Thymus (tissue), 14 donors: Measurements from ENCODE around the gene NAA15. TPM values are rescaled to one million over a fixed set of nuclear protein-coding genes. Genes with fewer than 3 reads are reported as not detected.
"Not testable (repeated sequence)": the region's sequence is repeated elsewhere in the genome, so short reads cannot be mapped to it uniquely, and the experiment has no call there.

Experiments
- DNase-seq, 9 donors: peaks; one replicate each; pipeline ENCODE4 v3.0.0-alpha.2; 2013; ENCODE audit warnings: low spot score in 9 of 9, low read depth in 6 of 9, missing footprints in 1 of 9
- H3K27ac ChIP-seq, 2 donors: one replicate each; pipeline ENCODE4 v1.5.1; 2013; ENCODE audit warnings: control low read depth in 1 of 2, low read depth in 1 of 2, low read length in 1 of 2, mild to moderate bottlenecking in 1 of 2, moderate library complexity in 1 of 2
- H3K27me3 ChIP-seq, 2 donors: one replicate each; pipeline ENCODE4 v1.5.1; 2013; ENCODE audit warnings: low read length in 1 of 2; ENCODE audit not compliant: control insufficient read depth in 2 of 2, insufficient read depth in 1 of 2
- H3K36me3 ChIP-seq, 2 donors: one replicate each; pipeline ENCODE4 v1.5.1; 2013; ENCODE audit warnings: low read length in 1 of 2, mild to moderate bottlenecking in 1 of 2, moderate library complexity in 1 of 2; ENCODE audit not compliant: control insufficient read depth in 2 of 2, insufficient read depth in 2 of 2
- H3K4me1 ChIP-seq, 2 donors: one replicate each; pipeline ENCODE4 v1.5.1; 2013; ENCODE audit warnings: low read length in 2 of 2; ENCODE audit not compliant: control insufficient read depth in 2 of 2, insufficient read depth in 2 of 2
- H3K4me3 ChIP-seq, 2 donors: one replicate each; pipeline ENCODE4 v1.5.1; 2013; ENCODE audit warnings: low read length in 2 of 2, control low read depth in 1 of 2, mild to moderate bottlenecking in 1 of 2
- H3K9me3 ChIP-seq, 2 donors: one replicate each; pipeline ENCODE4 v1.5.1; 2013; ENCODE audit warnings: low read length in 1 of 2, mild to moderate bottlenecking in 1 of 2; ENCODE audit not compliant: control insufficient read depth in 2 of 2, insufficient read depth in 1 of 2
- WGBS: extraction: QIAGEN DNeasy Blood & Tissue Kit; methylation state at CpG from one replicate; pipeline ENCODE4 v1.1.7; 2013; 5-methylcytosine and 5-hydroxymethylcytosine counted together
- long read RNA-seq, 10 donors: transcript quantifications; one replicate each; lab custom pipeline, GENCODE V29; 2026
- polyA plus RNA-seq: library from polyadenylated mRNA; stranded (reverse); fragments of 200-250 nt; gene quantifications from one replicate; pipeline ENCODE4 v1.2.3, GENCODE V29; 2013
- total RNA-seq: library from RNA; stranded (reverse); fragments of 120-200 nt; gene quantifications from one replicate; pipeline ENCODE4 v1.2.4, GENCODE V29; 2013
- donor health status: healthy.

Gene NAA15
- total RNA-seq (31.4 TPM), polyA plus RNA-seq (9.9 TPM)
- long read RNA-seq, donor 1, full-length matches to known transcripts, result 1 of 1 reads
- long read RNA-seq, donor 1, partial matches to known transcripts, result 0 of 1 reads
- long read RNA-seq, donor 1, other reads (novel, unspliced or antisense), result 0 of 1 reads
- long read RNA-seq, donor 2, result 0 reads
- long read RNA-seq, donor 3, result 0 reads
- long read RNA-seq, donor 4, result 0 reads
- long read RNA-seq, donor 5, full-length matches to known transcripts, result 2 of 2 reads
- long read RNA-seq, donor 5, partial matches to known transcripts, result 0 of 2 reads
- long read RNA-seq, donor 5, other reads (novel, unspliced or antisense), result 0 of 2 reads
- long read RNA-seq, donor 6, full-length matches to known transcripts, result 6 of 6 reads
- long read RNA-seq, donor 6, partial matches to known transcripts, result 0 of 6 reads
- long read RNA-seq, donor 6, other reads (novel, unspliced or antisense), result 0 of 6 reads
- long read RNA-seq, donor 7, full-length matches to known transcripts, result 1 of 1 reads
- long read RNA-seq, donor 7, partial matches to known transcripts, result 0 of 1 reads
- long read RNA-seq, donor 7, other reads (novel, unspliced or antisense), result 0 of 1 reads
- long read RNA-seq, donor 8, result 0 reads
- long read RNA-seq, donor 9, full-length matches to known transcripts, result 2 of 201 reads
- long read RNA-seq, donor 9, partial matches to known transcripts, result 199 of 201 reads
- long read RNA-seq, donor 9, other reads (novel, unspliced or antisense), result 0 of 201 reads
- long read RNA-seq, donor 10, full-length matches to known transcripts, result 2 of 10 reads
- long read RNA-seq, donor 10, partial matches to known transcripts, result 8 of 10 reads
- long read RNA-seq, donor 10, other reads (novel, unspliced or antisense), result 0 of 10 reads

DNA sequence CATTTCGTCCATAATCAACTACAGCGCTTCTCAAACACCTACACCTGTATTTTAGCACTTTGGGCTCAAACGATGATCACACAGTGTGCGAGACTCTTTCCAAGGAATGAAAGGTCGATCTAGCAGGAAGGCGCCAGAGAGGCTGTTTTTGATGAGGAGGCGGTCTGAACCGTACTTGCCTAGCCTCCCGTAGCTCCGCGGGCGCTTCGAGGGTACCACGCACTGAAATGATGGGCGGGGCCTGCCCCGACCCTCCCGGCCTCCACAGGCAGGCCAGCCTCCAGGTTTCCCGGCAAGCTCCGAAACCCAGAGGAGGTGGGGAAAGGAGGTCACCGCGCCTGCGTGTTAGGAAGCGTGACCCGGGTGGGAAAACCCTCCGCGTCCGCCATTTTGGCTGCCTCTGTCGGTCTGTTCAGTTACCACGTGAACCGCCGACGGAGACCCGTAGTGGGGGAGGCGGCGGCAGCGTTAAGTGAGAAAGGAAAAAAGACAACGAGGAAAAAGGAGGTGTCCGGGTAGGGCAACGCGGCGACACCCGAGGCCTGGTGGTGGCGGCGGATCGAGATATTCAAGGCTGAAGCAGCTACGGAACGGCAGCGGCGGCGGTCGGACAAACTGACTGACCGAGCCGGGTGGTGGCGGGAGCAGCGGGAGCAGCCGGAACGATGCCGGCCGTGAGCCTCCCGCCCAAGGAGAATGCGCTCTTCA lies at the start of gene NAA15:
Gene NAA15 (plus strand): TSS at position 393 of the 708 bp plus-strand sequence. CDS start 273 bp downstream, at position 666.
- H3K4me3 ChIP-seq, result peak within 1 kb of the TSS; percentile 89 to 98
- peaks cover 7% of the 10 kb centered on the region in 2 donors for H3K4me1 ChIP-seq
- no peaks in the 10 kb centered on the region for H3K27me3 ChIP-seq
- peak; percentile 92 to 99 (median 97) for DNase-seq
- peak within 1 kb of the TSS; percentile 92 to 93 for H3K27ac ChIP-seq
- H3K36me3 ChIP-seq, result peaks cover 6 to 9% of the 10 kb centered on the region in 2 donors
- WGBS, result under 1% methylated on average over 61 of the region's 61 CpGs
- H3K9me3 ChIP-seq, result peaks cover 0 to 3% of the 10 kb centered on the region in 2 donors

DNA sequence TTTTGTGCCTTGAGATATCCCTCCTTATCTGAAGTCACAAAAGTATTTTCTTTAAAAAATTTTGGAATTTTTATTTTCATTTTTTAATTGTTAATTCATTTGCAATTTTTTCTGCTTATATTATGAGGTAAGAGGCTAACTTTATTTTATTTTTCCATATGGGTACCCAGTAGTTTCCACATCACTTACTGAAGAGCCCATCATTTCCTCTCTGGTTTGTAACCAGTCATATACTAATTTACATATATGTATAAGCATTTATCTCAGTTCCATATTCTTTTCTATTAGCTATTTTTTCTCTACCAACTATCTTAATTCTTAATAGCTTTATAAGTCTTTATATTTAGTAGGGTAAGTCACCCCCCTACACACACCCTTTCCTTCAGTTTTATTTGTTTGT lies 48.3 kb upstream of the NAA15 start:
- no peaks in the 10 kb centered on the region for H3K36me3 ChIP-seq
- no peaks in the 10 kb centered on the region for H3K27me3 ChIP-seq
- H3K4me1 ChIP-seq, result no peaks in the 10 kb centered on the region
- no peak overlapping the region for H3K4me3 ChIP-seq
- H3K27ac ChIP-seq, result no peak overlapping the region
- H3K9me3 ChIP-seq, result no peaks in the 10 kb centered on the region
- no peak for DNase-seq

DNA sequence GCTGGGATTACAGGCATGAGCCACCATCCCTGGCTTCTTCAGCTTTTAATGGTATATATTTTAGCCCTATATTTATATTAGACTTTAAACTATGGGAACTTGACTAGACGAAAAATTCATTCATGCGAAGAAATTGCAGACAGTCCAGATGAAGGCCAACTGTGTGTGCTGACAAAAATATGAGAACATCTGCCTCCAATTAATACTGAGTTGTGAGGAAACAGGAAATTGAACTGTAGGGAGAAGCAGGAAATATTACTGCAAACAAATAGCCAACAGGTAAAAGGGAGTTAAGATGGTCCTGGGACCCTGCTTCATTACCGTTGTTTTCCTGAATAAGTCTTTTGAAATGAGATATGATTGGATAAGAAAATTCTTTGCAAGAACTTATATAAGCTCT lies 47.6 kb upstream of the NAA15 start:
- H3K4me1 ChIP-seq, result no peaks in the 10 kb centered on the region
- no peak overlapping the region for H3K27ac ChIP-seq
- no peaks in the 10 kb centered on the region for H3K36me3 ChIP-seq
- WGBS, result 96% methylated on average over 3 of the region's 3 CpGs
- no peaks in the 10 kb centered on the region for H3K9me3 ChIP-seq
- no peaks in the 10 kb centered on the region for H3K27me3 ChIP-seq
- DNase-seq, result no peak
- H3K4me3 ChIP-seq, result no peak overlapping the region

DNA sequence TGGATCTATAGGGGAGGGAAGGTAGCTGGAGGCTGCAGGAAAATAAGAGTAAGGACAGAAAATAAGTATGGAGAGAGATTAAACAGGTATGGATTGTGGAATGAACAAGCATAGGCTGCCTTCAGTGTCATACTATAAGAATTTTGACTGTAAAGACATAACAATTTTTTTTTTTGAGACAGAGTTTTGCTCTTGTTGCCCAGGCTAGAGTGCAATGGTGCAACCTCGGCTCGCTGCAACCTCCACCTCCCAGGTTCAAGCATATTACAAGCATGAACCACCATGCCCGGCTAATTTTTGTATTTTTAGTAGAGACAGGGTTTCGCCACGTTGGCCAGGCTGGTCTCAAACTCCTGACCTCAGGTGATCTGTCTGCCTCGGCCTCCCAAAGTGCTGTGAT lies 45.7 kb upstream of the NAA15 start:
- 97% methylated on average over 6 of the region's 6 CpGs for WGBS
- not testable (repeated sequence) for DNase-seq, H3K4me3 ChIP-seq, H3K27me3 ChIP-seq, H3K27ac ChIP-seq, H3K36me3 ChIP-seq, H3K4me1 ChIP-seq, H3K9me3 ChIP-seq

DNA sequence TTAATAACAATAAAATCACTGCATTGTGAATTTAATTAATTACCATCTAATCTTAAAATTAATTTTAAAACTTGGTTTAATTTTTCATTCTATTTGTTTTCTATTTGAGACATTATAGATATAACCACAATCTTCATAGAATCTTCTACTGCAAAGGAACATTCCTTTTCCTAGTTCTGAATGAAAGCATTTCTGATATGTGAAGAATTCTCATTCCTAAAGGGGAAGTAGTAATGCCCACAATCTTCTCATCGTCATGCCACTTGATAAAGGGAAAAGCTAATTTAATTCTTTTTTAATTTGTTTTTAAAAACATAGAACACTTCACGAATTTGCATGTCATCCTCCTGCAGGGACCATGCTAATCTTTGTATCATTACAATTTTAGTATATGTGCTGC lies 45.0 kb upstream of the NAA15 start:
- Histone ChIP-seq H3K27me3 (no peaks in the 10 kb centered on the region), H3K4me1 (no peaks in the 10 kb centered on the region), H3K36me3 (no peaks in the 10 kb centered on the region), H3K27ac (no peak overlapping the region), H3K4me3 (no peak overlapping the region), H3K9me3 (no peaks in the 10 kb centered on the region)
- WGBS, result 82% methylated on average over 2 of the region's 2 CpGs
- no peak for DNase-seq

DNA sequence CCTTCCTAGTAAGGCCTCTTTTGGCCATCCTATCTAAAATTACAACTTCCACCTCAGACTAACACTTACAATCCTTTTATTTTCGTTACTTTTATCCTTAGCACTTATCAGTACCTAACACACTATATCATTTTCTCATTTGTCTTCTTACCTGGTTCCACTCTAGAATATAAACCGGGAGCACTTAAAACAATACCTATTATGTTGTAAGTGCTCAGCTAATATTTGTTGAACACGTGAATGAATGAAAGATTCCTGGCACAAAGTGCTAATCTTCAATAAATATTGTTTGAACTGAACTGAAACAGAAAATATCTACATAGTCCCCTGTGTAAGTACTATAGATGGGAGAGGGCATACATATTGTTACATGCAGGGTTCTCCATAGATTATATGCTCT lies 35.7 kb upstream of the NAA15 start:
- WGBS, result 66% methylated on average over 3 of the region's 3 CpGs
- Histone ChIP-seq H3K4me1 (peaks cover 4 to 9% of the 10 kb centered on the region in 2 donors), H3K4me3 (no peak overlapping the region), H3K27me3 (no peaks in the 10 kb centered on the region), H3K36me3 (no peaks in the 10 kb centered on the region), H3K9me3 (no peaks in the 10 kb centered on the region), H3K27ac (no peak overlapping the region)
- no peak for DNase-seq

- no peaks in the 10 kb centered on the region for H3K9me3 ChIP-seq
- no peak for DNase-seq
- no peaks in the 10 kb centered on the region for H3K36me3 ChIP-seq
- peaks cover 4 to 9% of the 10 kb centered on the region in 2 donors for H3K4me1 ChIP-seq
- WGBS, result 3% methylated on average over 1 of the region's 1 CpG
- no peak overlapping the region for H3K27ac ChIP-seq
- no peaks in the 10 kb centered on the region for H3K27me3 ChIP-seq
- H3K4me3 ChIP-seq, result peak overlapping the region; percentile 26 to 38
Observed at GRCh38 chr4:139266208-139266582, 35.1 kb upstream of the NAA15 start.

DNA sequence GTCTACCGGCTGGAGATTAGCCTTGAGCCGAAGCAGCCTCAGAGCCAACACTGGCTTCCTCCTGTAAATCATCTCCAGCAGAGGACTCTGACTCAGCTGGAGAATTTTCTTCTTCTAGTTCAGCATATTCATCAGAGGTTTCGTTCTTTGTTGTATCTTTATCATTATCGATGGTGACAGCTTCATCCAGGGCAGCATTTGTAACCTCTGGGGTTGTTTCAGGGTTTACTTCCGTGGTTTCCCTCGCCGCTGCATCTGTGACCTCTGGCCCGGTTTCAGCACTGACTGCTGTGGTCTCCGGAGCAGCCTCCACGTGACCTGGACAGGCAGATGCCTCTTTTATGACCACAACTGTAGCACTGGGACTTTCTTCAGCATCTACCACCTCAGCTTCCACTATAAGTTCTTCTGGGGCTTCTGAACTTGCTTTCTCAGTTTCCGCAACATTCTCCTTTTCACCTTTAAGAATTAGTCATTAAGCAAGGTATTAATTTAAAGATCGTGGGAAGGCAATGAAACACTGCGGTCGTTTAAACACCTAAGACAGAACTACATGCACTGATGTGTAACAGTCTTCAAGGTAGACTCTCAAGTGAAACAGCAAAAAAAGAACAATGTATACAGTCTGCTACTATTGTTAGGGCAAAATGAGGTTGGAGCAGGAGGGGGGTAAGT lies 34.6 kb upstream of the NAA15 start:
- H3K36me3 ChIP-seq, result no peaks in the 10 kb centered on the region
- no peaks in the 10 kb centered on the region for H3K27me3 ChIP-seq
- peak overlapping the region; percentile 26 to 38 for H3K4me3 ChIP-seq
- H3K27ac ChIP-seq, result peak overlapping the region in 1 of 2 donors; percentile 25
- WGBS, result 18% methylated on average over 14 of the region's 14 CpGs
- peak in 7 of 9 donors; percentile 12 to 59 (median 29) for DNase-seq
- H3K9me3 ChIP-seq, result no peaks in the 10 kb centered on the region
- peaks cover 4 to 9% of the 10 kb centered on the region in 2 donors for H3K4me1 ChIP-seq
